Lower lobe of right lung (tissue), 2 donors: ENCODE measurements around the gene PHACTR3. TPM values are rescaled to one million over a fixed set of nuclear protein-coding genes. Genes with fewer than 3 reads are reported as not detected.

ENCODE experiments used
- ATAC-seq, 2 donors: fragments of 200-7000 bp; cut with Tn5 transposase; one replicate each; pipeline ENCODE4 v1.9.1; 2020 to 2022; ENCODE audit warnings: mild to moderate bottlenecking in 2 of 2, moderate library complexity in 2 of 2
- DNase-seq: peaks from one replicate; pipeline ENCODE4 v3.0.0-alpha.2; 2020
- H3K27ac ChIP-seq: fragments of 200-600 bp; one replicate; pipeline ENCODE4 v1.8.0; 2022
- H3K27me3 ChIP-seq: fragments of 200-600 bp; one replicate; pipeline ENCODE4 v1.8.0; 2022; ENCODE audit warnings: low read depth
- H3K36me3 ChIP-seq: fragments of 200-600 bp; one replicate; pipeline ENCODE4 v1.8.0; 2022; ENCODE audit warnings: mild to moderate bottlenecking
- H3K4me1 ChIP-seq: fragments of 200-600 bp; one replicate; pipeline ENCODE4 v1.8.0; 2022
- H3K4me3 ChIP-seq: fragments of 200-600 bp; one replicate; pipeline ENCODE4 v1.8.0; 2022; ENCODE audit warnings: mild to moderate bottlenecking
- H3K9me3 ChIP-seq: fragments of 200-600 bp; one replicate; pipeline ENCODE4 v1.8.0; 2022
- CTCF ChIP-seq: fragments of 200-600 bp; IDR thresholded peaks from one replicate; pipeline ENCODE4 v1.8.0; 2022; ENCODE audit warnings: antibody characterized with exemption, mild to moderate bottlenecking
- intact Hi-C: fragments of 100-400 bp; cut with DNase I; formaldehyde crosslinking; loops from one replicate; pipeline ENCODE4 v1.11.0; 2022
- total RNA-seq: library from RNA; stranded (reverse); fragmentation: NEBNext Ultra II Directional; extraction: Animal tissue kit (Norgen Biotek cat#: 25700); gene quantifications from one replicate; pipeline ENCODE4 v1.2.1, GENCODE V29; 2021
- donor health status: DM: no; HTN: yes; CAD: no; lungs with severe emphysema.

Gene PHACTR3
- total RNA-seq, 1 donor from 2014 or later = 9.0 TPM

- DNase-seq = no peak
- TF ChIP-seq CTCF = no peak
- intact Hi-C loops = no loop called here
- no peak for ATAC-seq
- Histone ChIP-seq H3K4me1 (no peaks in the 10 kb centered on the region), H3K27ac (no peak overlapping the region), H3K4me3 (no peak overlapping the region), H3K36me3 (no peaks in the 10 kb centered on the region), H3K9me3 (no peaks in the 10 kb centered on the region), H3K27me3 (peaks cover 20% of the 10 kb centered on the region)
These were observed 62.8 kb downstream of the PHACTR3 start for GRCh38 chr20:59667131-59667530.

- TF ChIP-seq CTCF = no peak
- no peaks in the 10 kb centered on the region for H3K36me3 ChIP-seq
- intact Hi-C loops = no loop called here
- ATAC-seq = peak in 1 of 2 donors; percentile 28
- H3K4me3 ChIP-seq = no peak overlapping the region
- H3K9me3 ChIP-seq = no peaks in the 10 kb centered on the region
- no peak overlapping the region for H3K27ac ChIP-seq
- H3K4me1 ChIP-seq = no peaks in the 10 kb centered on the region
- peaks cover 13% of the 10 kb centered on the region for H3K27me3 ChIP-seq
- DNase-seq = no peak
These were observed 63.7 kb downstream of the PHACTR3 start for GRCh38 chr20:59667981-59668515.

- ATAC-seq (no peak), DNase-seq (no peak)
- no peaks in the 10 kb centered on the region for H3K36me3 ChIP-seq
These were observed 64.8 kb downstream of the PHACTR3 start for GRCh38 chr20:59668926-59669850.

GRCh38 chr20:59670786-59671492, 66.6 kb downstream of the PHACTR3 start:
- intact Hi-C loops = no loop called here
- Histone ChIP-seq H3K4me3 (no peak overlapping the region), H3K27ac (no peak overlapping the region), H3K36me3 (no peaks in the 10 kb centered on the region), H3K9me3 (no peaks in the 10 kb centered on the region), H3K4me1 (no peaks in the 10 kb centered on the region), H3K27me3 (peaks cover 18% of the 10 kb centered on the region)
- DNase-seq (no peak), ATAC-seq (no peak)
- no peak for TF ChIP-seq CTCF

More at GRCh38 chr20:59668926-59669850, 64.8 kb downstream of the PHACTR3 start:
- TF ChIP-seq CTCF = no peak
- Histone ChIP-seq H3K4me1 (no peaks in the 10 kb centered on the region), H3K27ac (no peak overlapping the region), H3K27me3 (peaks cover 13% of the 10 kb centered on the region), H3K9me3 (no peaks in the 10 kb centered on the region), H3K4me3 (no peak overlapping the region)
- intact Hi-C loops = no loop called here

- H3K9me3 ChIP-seq = no peaks in the 10 kb centered on the region
- intact Hi-C loops = no loop called here
- no peaks in the 10 kb centered on the region for H3K36me3 ChIP-seq
- H3K4me3 ChIP-seq = no peak overlapping the region
- no peak for DNase-seq
- no peaks in the 10 kb centered on the region for H3K4me1 ChIP-seq
- TF ChIP-seq CTCF = no peak
- peaks cover 23% of the 10 kb centered on the region for H3K27me3 ChIP-seq
- H3K27ac ChIP-seq = no peak overlapping the region
- no peak for ATAC-seq
These were observed 67.5 kb downstream of the PHACTR3 start for GRCh38 chr20:59671661-59672471.
